ENCODE data around the gene STX16.

The STX16 gene

DNA sequence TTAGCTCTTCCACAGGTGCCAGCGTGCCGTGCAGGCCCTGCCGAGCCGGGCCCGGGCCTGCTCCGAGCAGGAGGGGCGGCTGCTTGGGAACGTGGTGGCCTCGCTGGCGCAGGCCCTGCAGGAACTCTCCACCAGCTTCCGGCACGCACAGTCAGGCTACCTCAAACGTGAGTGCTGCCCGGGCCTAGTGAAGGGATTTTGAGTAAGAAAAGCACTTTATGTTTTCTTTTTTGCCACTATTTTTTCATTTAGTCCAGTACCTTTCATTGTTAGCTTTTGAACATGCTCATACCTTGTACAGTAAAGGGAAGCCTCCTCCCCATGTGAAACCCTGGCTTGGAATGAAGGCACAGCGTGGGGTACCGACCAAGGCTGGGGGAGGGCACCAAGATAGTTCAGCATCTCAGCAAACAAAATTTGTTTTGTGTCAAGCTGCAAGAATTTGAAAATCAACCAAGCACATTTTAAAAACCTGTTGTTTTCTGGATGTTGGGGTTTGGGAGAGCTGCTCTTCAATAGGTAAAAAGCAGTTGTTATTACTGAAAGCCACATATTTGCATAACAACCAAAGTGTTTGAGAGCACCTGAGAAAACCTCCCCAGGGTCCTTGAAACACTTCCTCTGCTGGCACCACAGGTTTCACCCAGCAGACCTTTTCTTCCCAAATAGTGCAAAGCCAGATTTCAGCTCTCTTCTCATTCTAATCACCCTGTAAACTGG, 18.4 kb downstream of the STX16 start:
- H3K9me3 ChIP-seq (ENCODE audit: severe bottlenecking), result no peaks in the 10 kb centered on the region
- no peak overlapping the region for H3K4me3 ChIP-seq (ENCODE audit: low read depth, low read length)
- H3K27me3 ChIP-seq (ENCODE audit: insufficient read depth, low read depth, severe bottlenecking), result no peaks in the 10 kb centered on the region
- peaks cover 63% of the 10 kb centered on the region for H3K36me3 ChIP-seq
- TF ChIP-seq, protein P1, sequence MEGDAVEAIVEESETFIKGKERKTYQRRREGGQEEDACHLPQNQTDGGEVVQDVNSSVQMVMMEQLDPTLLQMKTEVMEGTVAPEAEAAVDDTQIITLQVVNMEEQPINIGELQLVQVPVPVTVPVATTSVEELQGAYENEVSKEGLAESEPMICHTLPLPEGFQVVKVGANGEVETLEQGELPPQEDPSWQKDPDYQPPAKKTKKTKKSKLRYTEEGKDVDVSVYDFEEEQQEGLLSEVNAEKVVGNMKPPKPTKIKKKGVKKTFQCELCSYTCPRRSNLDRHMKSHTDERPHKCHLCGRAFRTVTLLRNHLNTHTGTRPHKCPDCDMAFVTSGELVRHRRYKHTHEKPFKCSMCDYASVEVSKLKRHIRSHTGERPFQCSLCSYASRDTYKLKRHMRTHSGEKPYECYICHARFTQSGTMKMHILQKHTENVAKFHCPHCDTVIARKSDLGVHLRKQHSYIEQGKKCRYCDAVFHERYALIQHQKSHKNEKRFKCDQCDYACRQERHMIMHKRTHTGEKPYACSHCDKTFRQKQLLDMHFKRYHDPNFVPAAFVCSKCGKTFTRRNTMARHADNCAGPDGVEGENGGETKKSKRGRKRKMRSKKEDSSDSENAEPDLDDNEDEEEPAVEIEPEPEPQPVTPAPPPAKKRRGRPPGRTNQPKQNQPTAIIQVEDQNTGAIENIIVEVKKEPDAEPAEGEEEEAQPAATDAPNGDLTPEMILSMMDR (IDR thresholded peaks at IDR 0.05; ENCODE audit: low read depth, low read length), result no peak
- H3K27ac ChIP-seq, result no peak overlapping the region
- DNase-seq, result no peak

- H3K9me3 ChIP-seq (ENCODE audit: severe bottlenecking), result no peaks in the 10 kb centered on the region
- H3K27me3 ChIP-seq (ENCODE audit: insufficient read depth, low read depth, severe bottlenecking), result no peaks in the 10 kb centered on the region
- H3K36me3 ChIP-seq, result peaks cover 69% of the 10 kb centered on the region
- no peak overlapping the region for H3K4me3 ChIP-seq (ENCODE audit: low read depth, low read length)
- DNase-seq, result no peak
- H3K27ac ChIP-seq, result no peak overlapping the region
- TF ChIP-seq, protein P1 (IDR thresholded peaks at IDR 0.05; ENCODE audit: low read depth, low read length), result no peak
Measured at GRCh38 chr20:58670102-58670501, 19.0 kb downstream of the STX16 start.

DNA sequence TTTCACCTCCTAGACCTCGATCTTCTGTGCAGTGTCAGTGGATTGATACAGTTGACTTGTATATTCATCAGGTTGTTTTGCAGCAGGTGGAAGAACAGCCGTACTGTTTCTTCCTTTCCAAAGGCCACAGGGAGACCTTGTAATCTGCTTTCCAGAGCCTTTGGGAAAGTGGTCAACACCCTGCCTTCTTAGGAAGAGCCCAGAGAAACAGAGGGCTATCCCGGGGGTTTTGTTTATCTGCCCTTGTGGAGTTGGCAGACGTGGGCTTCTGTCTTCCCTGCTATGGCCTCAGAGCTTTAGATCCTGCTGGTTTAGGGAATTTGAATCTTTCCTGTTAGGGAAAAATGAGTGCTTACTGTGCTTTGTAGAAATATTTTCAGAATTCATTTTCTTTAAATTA, 19.6 kb downstream of the STX16 start:
- Histone ChIP-seq H3K27ac (no peak overlapping the region), H3K36me3 (peaks cover 72% of the 10 kb centered on the region), H3K4me3 (ENCODE audit: low read depth, low read length) (no peak overlapping the region), H3K9me3 (ENCODE audit: severe bottlenecking) (no peaks in the 10 kb centered on the region), H3K27me3 (ENCODE audit: insufficient read depth, low read depth, severe bottlenecking) (no peaks in the 10 kb centered on the region)
- TF ChIP-seq, protein P1 (IDR thresholded peaks at IDR 0.05; ENCODE audit: low read depth, low read length), result no peak
- DNase-seq, result no peak

DNA sequence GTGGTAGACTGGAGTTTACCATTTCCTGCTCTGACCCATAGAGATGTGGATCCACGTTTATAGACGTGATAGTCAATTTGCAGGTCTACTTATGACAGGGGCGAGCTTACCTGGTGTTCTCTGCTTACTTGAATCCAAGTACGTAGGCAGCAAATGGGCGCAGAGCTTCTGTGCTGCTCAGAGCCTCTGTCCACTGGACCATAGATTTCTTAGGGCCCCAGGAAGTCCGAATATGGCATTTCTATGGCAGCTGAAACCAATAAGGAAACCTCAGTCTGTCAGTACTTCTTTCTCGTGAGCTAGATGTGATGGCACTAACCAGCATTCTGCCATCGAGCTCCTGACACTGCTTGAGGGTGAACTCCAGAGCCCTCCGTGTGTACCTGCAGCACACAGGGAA, 22.0 kb downstream of the STX16 start:
- DNase-seq, result no peak
- Histone ChIP-seq H3K9me3 (ENCODE audit: severe bottlenecking) (no peaks in the 10 kb centered on the region), H3K36me3 (peaks cover 71% of the 10 kb centered on the region), H3K27me3 (ENCODE audit: insufficient read depth, low read depth, severe bottlenecking) (no peaks in the 10 kb centered on the region), H3K4me3 (ENCODE audit: low read depth, low read length) (no peak overlapping the region), H3K27ac (no peak overlapping the region)
- TF ChIP-seq, protein P1 (IDR thresholded peaks at IDR 0.05; ENCODE audit: low read depth, low read length), result no peak

DNA sequence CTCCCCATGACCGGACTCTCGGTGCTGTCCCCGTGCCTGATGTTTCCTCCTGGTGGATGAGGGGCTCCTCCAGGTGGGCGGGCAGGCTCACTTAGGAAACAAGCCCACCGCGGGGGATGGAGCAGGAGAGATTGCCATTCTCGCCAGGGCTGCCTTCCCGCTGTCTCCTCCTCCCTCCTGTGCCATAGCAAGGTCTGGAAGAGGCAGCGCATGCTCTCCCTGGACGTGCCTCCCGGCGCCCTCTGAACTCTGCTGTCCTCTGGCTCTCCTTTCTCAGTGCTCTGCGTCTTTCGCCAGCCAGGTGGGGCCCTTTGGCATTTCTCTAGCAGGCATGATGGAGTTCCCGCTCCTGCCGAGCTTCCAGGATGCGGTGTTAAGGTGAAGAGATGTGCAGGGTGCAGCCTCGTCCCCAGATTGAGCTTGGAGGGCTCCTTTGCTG, 24.1 kb downstream of the STX16 start:
- H3K36me3 ChIP-seq, result peaks cover 54% of the 10 kb centered on the region

More for the DNA sequence above, 24.1 kb downstream of the STX16 start:
- Histone ChIP-seq H3K4me3 (ENCODE audit: low read depth, low read length) (no peak overlapping the region), H3K27me3 (ENCODE audit: insufficient read depth, low read depth, severe bottlenecking) (no peaks in the 10 kb centered on the region), H3K9me3 (ENCODE audit: severe bottlenecking) (no peaks in the 10 kb centered on the region), H3K27ac (no peak overlapping the region)
- no peak for DNase-seq
- TF ChIP-seq, protein P1 (IDR thresholded peaks at IDR 0.05; ENCODE audit: low read depth, low read length), result no peak

All from WERI-Rb-1 (cell line).